ENCODE data around the gene PLAAT5. TPM values are rescaled to one million over a fixed set of nuclear protein-coding genes. Genes with fewer than 3 reads are reported as not detected.

The PLAAT5 gene
- total RNA-seq, 1 donor from 2014 or later = not detected

DNA sequence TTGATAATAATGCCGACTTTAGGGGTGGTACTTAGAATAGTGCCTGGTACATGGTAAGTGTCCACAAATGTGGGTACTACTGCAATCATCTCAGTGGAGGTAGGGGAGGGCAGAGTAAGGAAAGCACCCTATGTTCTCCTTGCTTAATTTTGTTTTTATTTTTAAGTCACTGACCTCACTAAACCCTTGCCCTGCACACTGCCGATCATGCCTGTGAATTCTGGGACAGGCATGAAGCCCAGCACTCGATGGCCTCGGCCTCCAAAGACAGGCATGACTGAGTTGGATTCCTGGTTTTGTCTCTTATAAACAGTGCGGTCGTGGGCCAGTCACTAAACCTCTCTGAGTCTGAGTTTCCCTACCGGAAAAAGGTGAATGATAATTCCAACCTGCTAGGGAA lies 21.8 kb upstream of the PLAAT5 start:
- DNase-seq (ENCODE audit: low read depth in 2 of 2) = no peak

DNA sequence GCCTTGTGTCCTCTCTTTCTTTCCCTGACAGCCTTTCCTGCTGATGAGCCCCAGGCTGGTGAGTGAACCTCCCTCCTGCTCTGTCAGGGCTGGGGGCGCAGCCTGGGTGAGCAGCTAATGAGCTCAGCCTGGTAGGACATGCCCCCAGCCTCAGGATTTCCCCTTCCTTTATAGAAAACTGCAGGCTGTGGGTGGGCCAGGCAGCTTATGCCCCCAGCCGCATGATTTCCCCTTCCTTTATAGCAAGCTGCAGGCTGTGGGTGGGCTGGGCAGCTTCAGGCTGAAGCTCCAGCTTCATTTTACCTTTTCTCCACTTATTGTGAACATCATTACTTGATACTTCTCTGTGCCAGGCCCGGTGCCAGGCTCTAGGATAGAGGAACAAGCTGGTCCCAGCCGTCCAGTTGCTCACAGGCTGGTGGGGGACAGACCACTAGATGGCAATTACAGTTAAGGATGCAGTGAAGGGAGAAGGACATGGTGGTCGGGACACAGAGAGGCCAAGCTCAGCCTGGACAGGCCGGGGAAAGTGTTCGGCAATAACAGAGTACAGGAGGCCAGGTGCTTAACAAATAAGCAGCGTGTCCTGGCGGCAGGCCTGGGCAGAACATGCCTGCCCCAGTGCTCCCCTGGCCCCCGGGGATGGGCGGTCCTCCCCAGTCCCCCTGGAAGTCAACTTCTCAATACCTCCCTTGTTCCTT lies 20.2 kb upstream of the PLAAT5 start:
- peak in 1 of 2 donors; percentile 18 for DNase-seq (ENCODE audit: low read depth in 2 of 2)

DNA sequence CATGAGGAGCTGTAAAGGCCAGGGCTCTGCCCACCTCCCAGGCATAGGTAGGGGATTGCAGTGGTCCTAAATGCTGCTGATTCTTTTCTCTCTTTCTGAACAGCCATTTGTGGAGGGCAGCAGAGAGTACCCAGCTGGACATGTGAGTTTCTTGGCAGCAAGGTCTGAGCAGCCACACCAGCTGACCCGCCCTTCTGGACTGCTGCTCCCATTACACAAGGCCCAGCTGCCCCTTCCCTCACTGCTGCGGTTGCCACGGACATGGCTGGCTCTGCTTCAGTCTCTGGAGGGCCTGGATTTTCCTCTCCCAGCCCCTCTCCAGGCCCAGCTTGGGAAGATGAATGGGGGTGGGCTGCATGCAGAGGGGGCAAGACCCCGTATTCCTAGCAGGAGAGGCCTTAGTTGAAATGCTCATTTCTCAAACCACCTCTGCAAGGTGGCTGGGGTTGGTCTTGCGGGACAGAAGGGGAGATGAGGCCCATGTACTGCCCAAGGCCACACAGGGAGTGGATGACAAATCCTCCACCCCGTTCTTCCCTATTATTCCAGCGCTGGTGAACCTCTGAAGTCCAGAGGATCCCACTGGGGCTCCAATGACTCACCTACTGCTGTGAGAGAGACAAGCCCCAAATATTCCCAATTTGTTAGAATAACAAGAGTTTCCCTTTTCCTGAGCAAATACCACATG lies 19.5 kb upstream of the PLAAT5 start:
- no peak for DNase-seq (ENCODE audit: low read depth in 2 of 2)

GRCh38 chr11:63508745-63509144 lies 17.8 kb upstream of the PLAAT5 start:
- no peak for DNase-seq (ENCODE audit: low read depth in 2 of 2)

DNA sequence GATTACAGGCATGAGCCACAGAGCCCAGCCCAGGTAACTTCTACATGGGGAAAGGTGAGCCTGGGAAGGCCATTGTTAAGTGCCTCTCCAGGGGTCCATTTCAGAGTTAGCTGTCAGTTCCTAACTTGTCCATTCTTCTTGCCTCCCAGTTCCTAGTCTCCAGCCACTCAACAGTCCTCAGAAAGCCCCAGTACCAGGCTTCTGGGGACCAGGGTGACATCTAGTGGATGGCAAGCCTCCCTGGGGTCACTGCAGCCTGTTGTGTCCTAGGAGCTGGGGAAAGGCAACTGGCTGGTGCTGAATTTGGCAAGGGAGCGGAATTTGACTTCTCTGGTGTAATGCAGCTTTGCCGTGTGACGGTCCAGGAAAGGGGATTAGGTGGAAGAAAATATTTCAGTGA lies 17.0 kb upstream of the PLAAT5 start:
- DNase-seq (ENCODE audit: low read depth in 2 of 2) = peak; percentile 14 to 18

DNA sequence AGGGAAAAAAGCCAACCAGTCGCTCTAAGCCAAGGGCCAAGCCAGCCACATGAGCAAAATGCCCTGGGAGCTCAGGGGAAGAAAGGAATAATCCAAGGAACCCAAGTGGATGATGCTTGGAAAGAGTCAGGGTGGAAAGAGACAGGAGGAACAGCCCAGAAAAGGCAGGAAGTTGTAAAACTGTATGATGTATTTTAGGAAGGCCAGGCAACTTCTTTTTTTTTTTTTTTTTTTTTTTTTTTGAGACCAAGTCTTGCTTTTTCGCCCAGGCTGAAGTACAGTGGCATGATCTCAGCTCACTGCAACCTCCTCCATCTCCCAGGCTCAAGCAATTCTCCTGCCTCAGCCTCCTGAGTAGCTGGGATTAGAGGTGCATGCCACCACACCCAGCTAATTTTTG lies 16.5 kb upstream of the PLAAT5 start:
- no peak for DNase-seq (ENCODE audit: low read depth in 2 of 2)

GRCh38 chr11:63506876-63507275 lies 15.9 kb upstream of the PLAAT5 start:
- DNase-seq (ENCODE audit: low read depth in 2 of 2) = no peak

- no peak for DNase-seq (ENCODE audit: low read depth in 2 of 2)
These were observed 15.0 kb upstream of the PLAAT5 start, which contains the start of gene LGALS12 for GRCh38 chr11:63505857-63506528. Gene LGALS12, plus strand, starts transcription at chr11:63506084. Its CDS starts 375 bp downstream, at chr11:63506459.

GRCh38 chr11:63504933-63505586 lies 14.1 kb upstream of the PLAAT5 start:
- no peak for DNase-seq (ENCODE audit: low read depth in 2 of 2)

- no peak for DNase-seq (ENCODE audit: low read depth in 2 of 2)
These were observed 13.1 kb upstream of the PLAAT5 start for GRCh38 chr11:63504054-63504453.

DNA sequence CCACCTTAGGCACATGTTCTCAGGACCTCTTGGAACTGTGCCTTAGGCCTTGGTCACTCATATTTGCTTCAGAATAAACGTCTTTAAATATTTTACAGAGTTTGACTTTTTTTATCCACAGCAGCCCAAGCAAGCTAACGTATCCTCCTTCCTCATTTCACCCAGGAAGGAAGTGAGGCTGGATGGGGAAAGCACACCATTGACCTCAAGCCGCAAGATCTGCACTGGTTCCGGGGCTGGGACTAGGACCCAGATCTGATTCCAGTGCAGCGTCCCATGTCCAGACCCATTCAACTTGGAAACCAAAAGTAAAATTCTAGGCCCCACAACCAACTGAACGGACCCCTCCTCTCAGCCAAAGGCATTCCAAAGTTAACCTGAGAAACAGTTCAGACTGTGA lies 12.5 kb upstream of the PLAAT5 start:
- no peak for DNase-seq (ENCODE audit: low read depth in 2 of 2)

DNA sequence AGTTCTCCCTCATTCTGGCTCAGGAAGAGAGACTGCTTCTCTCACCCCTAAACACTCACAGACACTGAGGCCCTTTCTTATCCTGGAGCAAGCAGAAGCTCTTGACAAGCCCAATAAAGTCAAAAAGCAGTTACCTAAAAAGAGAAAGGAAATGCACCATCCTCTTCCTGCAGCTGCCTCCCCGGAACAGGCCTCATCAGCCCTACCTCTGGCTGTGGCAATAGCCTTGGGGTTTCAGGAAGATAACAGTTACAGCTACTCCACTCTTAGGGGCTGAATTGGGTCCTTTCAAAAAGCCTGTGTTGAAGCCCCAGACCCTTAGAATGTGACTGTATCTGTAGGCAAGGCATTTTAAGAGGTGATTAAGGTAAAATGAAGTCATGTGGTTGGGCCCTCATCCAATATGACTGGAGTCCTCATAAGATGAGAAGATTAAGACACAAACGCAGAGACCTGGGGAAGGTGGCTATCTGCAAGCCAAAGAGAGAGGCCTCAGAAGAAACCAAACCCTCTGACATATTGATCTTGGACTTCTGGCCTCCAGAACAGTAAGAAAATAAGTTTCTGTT lies 11.4 kb upstream of the PLAAT5 start:
- DNase-seq (ENCODE audit: low read depth in 2 of 2) = no peak

DNA sequence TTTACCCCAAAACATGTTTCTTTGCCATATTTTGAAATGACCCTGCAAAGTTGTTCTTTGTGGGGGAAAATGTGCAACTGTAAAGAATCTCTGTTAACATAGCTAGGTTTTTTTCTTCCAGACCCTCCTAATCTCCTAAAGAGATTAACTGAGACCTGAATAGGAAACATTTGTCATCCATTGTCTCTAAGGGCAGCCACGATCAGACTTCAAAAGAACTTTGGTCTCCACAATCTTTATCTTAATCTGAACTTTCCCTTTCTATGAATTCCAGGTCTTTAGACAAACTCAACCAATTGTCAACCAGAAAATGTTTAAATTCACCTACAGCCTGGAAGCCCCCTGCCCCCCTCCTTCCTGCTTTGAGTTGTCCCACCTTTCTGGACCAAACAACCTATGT lies 10.3 kb upstream of the PLAAT5 start:
- no peak for DNase-seq (ENCODE audit: low read depth in 2 of 2)

- no peak for DNase-seq (ENCODE audit: low read depth in 2 of 2)
These were observed 8.9 kb upstream of the PLAAT5 start for GRCh38 chr11:63499874-63500273.

DNA sequence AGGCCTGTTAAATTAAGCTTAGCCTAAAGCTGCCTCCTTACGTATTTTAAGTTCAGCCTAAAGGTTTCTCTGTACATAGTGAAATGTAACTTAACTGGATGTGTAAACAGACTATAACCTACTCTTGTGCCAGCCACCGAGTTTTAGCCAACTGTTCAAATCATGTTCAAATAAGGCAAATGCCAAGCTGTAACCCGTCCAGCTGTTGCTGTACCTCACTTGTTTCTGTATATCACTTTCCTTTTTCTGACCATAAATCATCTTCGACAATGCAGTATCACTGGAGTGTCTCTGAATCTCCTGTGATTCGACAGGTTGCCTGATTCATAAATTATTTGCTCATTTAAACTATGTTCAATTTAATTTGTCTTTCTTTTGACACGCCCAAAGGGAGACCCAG lies 4.0 kb upstream of the PLAAT5 start:
- DNase-seq (ENCODE audit: low read depth in 2 of 2) = no peak

DNA sequence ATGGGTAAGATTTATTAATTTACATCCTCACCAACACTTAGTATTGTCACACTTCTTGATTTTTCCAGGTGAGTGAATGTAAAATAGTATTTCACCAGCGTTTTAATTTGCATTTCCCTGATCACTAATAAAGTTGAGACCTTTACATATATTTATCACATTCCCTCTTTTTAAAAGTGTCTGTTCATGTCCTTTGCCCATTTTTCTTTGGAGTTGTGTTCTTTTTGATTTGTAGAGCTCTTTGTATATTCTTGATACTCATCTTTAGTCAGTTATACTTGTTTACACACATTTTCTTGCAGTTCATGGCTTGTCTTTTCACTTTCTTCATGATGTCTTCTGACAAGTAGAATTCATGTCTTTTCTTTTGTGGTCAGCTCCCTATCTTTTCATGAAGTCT lies 2.2 kb upstream of the PLAAT5 start:
- no peak for DNase-seq (ENCODE audit: low read depth in 2 of 2)

- DNase-seq (ENCODE audit: low read depth in 2 of 2) = no peak
These were observed 1.5 kb upstream of the PLAAT5 start for GRCh38 chr11:63492441-63492840.

- no peak for DNase-seq (ENCODE audit: low read depth in 2 of 2)
These were observed 837 bp upstream of the PLAAT5 start for GRCh38 chr11:63491636-63492372.

GRCh38 chr11:63491240-63491587 lies 247 bp upstream of the PLAAT5 start:
- DNase-seq (ENCODE audit: low read depth in 2 of 2) = no peak

DNA sequence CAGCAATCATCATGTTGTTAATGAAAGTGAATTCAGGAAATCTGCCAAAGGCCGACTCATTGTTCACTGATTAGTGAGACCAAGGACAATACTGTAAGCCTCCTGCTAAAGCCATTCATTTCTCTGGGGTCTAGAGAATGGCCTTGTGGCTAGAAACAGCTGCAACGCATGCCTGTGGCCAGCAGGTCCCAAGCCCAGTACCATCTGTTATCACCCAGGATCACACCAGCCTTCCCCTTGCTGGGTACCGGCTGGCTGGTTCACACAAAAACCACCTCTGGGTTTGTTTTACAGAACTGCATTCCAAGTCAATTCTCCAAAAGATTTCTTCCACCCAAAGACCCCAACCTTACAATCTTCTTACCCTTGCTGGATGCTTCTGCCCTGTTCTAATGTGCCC lies 1.1 kb downstream of the PLAAT5 start:
- DNase-seq (ENCODE audit: low read depth in 2 of 2) = peak in 1 of 2 donors; percentile 3

DNA sequence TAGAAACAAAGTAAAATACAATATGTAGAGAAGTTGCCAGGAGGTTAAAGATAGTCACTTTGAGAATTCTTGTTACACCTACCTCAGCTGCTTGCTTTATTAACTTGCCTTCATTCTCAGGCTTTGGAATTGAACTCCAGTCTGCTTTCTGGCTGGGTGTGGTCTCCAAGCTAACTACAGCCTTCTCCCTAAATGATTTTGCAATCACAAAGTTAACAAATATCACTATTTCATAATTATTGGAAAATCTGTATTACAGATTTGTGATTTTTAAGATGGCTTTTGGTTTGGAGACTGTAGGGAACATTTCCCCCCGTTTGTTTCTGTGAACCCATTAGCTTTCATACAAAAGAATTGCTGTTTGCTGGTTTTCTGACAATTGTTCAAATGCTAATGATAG lies 2.2 kb downstream of the PLAAT5 start:
- no peak for DNase-seq (ENCODE audit: low read depth in 2 of 2)
